Glomerular endothelial cell (primary cell): ENCODE measurements around the gene HOXA11. TPM values are rescaled to one million over a fixed set of nuclear protein-coding genes. Genes with fewer than 3 reads are reported as not detected.

ENCODE experiments used
- DNase-seq: peaks from one replicate; pipeline ENCODE4 v3.0.0-alpha.2; 2011; ENCODE audit warnings: low read depth, low spot score; ENCODE audit errors: extremely low read depth
- total RNA-seq: library from RNA; depleted of rRNA; stranded (reverse); fragments of >200 nt; gene quantifications from 2 replicates; pipeline ENCODE4 v1.2.3, GENCODE V29; 2015

HOXA11 gene
- total RNA-seq, 1 donor from 2014 or later, result 2.0 TPM

DNA sequence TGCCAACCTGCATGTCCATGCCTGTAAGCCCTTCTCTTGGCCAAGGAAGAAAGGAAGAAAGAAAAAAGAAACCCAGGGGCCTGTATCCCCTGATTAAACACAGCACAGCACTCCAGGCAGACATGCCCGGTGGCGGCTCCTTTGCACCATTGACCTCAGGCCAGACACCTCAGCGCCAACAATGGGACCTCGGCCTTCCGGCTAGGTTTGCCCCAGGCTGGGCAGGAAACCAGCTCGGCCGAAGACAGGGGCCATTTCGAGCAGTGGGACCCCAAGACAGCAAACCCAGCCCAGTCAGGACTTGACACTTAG, 13.8 kb downstream of the HOXA11 start:
- no peak for DNase-seq

DNA sequence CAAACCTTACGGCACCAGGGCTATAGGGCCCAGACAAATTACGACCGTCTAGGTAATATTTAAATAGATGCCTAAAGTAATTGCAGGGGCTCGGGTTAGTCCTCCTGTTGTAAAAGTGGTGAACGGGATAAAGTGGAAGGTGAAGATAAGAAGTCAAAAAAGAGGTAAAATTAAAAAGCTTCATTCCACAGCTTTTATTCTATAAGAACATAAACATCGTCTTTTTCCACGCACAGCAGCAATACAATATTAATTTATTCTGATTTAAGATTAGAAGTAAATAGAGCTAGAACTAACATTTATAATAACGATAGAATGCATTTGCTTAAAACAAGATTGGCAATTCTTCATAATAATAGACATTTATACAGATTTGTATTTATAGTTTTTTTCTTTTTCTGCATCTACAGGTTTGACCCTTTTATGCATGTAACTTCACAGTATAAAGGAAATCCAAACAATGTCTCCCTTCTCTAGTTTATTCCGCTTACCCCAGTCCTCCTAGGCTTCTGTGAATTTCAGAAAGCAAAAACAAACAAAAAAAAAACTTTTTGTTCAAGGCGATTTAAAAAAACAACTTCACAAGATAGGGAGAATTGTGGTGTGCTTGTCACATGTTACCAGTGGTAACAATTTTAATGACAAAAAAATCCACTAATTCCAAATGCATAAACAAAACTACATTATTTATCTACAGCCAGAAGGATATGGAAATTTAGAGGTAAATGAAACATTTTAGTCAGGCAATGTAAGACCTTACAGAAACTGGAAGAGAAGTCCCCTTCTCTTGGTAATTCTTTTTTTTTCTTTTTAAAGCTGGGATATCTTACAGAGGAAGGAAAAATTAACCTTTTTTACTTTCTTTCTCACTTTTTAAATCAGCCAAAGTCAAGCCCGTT, 14.4 kb downstream of the HOXA11 start:
- no peak for DNase-seq

DNA sequence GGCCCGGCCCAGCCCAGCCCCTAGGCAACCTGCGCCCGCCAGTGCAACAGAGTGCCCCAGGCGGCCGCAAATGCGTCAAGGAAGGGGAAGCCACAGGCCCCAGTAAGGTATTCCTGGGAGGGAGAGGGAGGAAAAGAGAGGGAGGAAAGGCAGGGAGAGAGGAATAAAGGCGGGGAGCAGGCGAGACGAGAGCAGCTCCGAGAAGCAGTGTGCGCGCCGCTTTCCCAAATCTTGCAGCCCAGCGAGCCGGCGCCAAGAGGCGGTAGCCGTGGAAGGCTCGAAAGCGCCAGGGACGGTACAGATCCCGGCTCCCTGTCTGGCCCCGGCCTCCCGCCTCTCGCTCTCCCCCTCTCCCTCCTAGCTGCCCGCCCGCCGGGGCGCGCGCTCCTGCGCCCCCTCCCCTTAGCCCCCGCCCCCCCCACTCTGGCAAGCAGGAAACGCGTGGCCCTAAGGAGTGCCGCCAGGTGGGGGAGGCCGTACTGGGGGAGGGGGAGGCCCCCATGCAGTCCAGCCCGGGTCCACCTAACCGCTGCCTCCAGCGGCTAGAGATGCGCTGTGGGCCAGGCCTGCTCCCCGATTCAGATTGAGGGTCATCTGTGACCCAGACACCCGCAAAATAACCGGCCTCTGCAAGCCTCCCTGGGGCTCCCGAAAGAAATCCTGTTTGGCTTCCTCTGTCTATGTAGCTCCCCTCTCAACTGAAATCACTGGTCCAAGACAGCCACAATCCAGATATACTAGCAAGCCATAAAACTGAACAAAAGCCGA, 15.2 kb downstream of the HOXA11 start:
- DNase-seq, result no peak

DNA sequence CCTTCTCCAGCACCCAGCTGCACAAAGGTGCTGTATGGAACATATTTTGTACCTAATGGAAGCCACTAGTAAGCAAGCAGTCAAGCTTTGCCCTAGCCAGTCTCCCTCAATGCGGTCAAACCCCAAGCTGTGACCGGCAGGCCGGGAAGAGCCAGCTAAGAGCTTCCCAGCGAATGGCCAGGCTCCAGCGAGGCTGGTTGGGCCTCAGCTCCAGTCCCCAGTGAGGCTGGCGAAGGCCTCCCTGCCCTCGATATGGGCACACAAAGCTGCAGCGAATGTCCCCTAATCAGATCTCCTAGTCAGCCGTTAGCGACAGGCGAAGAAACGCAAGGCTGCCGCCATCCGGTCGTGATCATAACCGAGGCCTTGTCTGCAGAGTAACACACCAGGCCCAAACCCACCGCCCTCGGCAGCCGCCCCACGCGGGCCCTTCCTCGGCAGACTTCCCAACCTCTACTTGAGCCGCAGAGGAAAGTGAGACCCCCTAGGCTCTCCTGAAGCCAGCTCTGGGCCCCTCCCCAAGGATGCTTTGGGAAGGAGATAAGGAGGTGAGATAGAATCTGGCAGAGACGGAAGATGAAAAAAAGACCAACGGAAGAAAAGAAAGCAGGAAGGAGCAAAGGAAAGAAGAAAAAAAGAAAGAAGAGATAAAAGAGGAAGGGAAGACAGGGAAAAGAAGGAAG, 16.6 kb downstream of the HOXA11 start:
- no peak for DNase-seq

DNA sequence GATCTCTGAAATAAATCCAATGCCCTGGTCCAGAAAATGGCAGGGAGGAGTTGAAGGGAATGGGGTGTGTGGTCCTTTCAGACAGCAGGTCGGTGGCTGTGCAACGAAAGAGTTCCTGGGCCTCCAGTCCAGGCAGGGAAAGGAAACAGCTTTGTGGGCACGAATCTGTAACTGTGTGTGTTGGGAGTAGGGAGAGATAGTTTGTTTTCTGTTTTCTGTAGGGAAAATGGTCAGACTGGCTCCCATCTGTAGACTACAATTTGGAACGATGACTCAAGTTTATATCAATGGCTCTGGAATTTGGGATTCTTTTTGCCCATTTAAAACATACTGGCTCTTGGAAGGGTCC, 17.1 kb downstream of the HOXA11 start:
- no peak for DNase-seq

DNA sequence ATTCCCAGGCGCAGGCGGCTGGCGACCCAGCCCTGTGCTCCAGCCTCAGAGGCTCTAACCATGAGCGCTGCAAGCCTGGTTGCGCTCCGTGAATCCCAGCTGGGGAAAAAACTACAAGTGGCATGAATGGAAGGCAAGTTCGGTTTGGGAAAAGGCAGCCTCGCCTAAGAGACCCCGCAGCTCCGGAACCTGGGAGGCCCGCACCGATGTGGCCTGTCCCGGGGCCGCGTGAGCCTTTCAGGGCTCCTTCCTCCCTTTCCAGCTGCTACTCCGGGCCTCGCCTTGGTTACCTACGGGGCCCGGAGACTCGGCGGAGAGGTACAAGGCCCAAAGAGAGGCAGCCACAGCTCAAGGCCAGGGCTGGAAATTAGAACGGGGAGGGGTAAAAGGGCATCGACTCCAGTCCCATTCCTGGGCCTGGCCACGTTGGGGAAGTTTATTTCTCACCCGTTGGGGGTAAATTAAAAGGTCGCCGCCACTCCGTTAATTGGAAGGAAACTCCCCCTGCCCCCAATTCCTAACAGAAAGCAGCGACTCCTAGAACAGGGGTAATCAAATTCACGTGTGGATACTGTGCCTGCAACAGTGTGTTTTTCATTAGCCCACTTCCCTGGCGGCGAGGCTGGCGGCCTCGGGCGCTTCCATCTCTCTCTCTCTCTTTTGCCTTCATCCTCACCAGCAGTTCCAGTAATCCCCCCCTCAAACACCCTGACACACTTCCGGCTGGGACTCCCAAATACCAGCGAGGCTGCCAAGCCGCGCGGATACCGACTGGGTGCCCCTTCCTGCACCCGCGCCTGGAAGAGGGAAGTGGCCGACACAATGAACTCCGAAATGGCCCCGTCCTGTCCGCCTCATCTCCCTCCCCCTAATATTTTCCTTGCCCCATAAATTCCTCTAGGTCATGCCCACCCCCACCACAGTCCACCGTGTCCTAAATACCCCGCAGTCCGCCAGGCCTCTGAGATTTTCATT, 18.2 kb downstream of the HOXA11 start:
- no peak for DNase-seq

DNA sequence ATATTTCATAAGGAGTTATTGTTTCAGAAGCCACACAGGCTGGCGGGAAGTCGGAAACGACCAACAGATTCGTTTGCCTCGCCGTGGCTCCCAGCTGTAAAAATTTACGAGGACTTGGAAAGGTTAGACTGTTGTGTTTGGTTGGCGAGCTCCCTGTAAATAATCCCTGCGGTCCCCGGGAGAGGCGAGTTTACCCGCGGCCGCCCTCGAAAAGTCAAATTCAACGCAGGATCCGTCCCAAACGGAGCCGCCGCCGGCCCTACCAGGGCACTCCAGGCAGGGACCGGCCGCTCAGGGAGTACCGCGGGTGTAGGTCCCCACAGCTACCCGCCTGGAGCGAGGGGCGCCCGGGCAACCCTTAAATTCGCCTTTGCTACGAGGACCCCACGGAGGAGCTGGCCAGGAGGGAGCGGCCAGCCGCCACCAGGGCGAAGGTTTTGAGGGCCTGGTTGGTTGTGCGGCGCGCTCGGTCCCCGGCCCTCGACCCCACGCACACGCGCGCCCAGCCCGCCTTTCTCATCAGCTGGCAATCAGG, 19.0 kb downstream of the HOXA11 start:
- DNase-seq, result no peak

DNA sequence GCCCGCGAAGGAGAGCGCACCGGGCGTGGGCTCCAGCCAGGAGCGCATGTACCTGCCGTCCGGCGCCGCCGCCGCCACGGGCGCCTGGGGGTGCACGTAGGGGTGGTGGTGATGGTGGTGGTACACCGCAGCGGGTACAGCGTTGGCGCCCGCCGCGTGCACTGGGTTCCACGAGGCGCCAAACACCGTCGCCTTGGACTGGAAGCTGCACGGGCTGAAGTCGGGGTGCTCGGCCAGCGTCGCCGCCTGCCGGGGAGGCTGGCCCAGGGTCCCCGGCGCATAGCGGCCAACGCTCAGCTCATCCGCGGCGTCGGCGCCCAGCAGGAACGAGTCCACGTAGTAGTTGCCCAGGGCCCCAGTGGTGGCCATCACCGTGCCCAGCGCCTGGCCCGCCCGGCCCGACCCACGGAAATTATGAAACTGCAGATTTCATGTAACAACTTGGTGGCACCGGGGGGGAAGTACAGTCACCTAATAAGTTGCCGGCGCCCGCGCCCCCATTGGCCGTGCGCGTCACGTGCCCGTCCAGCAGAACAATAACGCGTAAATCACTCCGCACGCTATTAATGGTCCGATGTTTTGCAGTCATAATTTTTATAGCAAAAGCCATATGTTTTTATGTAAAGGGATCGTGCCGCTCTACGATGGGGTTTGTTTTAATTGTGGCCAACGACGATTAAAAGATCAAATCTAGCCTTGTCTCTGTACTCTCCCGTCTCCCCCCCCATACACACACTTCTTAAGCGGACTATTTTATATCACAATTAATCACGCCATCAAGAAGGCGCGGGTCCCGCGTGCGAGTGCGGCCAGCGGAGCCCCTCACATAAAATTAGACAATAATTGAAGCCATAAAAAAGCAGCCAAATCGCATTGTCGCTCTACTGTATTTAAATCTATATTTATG, 19.7 kb downstream of the HOXA11 start, which contains the start of gene HOXA9:
TSS of gene HOXA9 (minus strand) at position 449 of the 907 bp plus-strand sequence. CDS start at position 369, 80 bp downstream.
- peak; percentile 75 for DNase-seq

DNA sequence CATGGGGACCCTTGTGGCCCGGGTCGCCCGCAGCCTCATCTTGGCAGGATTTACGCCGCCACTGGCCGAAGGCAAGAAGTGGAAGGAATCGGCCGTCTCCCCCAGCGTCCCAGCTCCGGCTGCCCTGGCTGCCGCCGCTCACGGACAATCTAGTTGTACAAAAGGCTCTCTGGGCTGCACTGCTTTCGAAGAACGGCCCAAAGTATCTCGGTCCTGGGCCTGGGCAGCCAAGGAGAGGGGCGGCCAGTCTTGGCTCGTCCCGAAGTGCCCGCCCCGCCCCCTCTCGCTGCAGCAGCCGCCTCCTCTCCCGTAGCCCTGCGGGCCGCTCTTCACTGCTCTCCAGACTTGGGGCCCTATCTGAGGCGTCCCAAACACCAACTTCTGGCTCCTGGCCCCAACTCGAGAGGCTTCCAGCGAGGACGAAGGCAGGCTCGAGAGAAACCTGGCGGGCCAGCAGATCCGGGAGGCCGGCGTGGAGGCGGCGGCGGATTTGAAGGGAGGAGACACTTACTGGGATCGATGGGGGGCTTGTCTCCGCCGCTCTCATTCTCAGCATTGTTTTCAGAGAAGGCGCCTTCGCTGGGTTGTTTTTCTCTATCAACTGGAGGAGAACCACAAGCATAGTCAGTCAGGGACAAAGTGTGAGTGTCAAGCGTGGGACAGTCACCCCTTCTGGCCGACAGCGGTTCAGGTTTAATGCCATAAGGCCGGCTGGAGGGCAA, 20.5 kb downstream of the HOXA11 start:
- DNase-seq, result no peak

DNA sequence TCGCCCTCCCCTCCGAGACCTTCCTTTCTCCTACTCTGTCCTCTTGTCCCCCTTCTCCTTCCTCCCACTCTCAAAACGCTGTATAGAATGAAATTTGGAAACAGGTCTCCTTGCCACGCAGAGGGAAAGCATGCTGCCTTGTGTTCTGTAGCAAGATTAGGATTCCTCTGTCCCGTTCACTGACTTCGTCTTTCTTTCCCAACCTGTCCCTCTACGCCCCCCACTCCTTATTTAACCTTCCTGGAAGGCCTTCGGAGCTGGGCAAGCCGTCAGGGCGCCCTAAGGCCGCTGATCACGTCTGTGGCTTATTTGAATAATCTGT, 21.0 kb downstream of the HOXA11 start:
- DNase-seq, result no peak

DNA sequence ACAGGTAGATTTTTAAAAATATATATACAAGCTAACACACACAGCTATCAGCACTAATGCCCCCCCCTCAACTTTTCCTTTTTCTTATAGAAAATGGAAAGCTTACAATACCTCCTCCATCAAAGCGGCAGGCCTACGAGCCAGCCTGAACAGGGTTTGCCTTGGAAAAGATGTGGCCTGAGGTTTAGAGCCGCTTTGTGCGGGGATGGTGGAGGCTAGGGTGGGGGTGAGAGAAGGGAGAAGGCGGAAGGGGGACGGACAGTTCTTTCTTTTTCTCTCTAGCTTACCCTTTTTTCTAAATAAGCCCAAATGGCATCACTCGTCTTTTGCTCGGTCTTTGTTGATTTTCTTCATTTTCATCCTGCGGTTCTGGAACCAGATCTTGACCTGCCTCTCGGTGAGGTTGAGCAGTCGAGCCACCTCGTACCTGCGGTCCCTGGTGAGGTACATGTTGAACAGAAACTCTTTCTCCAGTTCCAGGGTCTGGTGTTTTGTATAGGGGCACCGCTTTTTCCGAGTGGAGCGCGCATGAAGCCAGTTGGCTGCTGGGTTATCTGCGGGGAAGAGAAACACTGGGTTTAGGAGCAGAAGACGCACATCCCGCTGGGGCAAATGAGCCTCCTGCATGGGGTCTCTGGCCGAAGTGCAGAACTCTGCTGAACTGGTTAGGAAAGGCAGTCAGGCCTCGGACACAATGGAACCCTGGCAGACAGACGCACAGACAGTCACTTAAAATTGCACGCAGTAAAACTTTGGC, 21.6 kb downstream of the HOXA11 start:
- DNase-seq, result no peak

DNA sequence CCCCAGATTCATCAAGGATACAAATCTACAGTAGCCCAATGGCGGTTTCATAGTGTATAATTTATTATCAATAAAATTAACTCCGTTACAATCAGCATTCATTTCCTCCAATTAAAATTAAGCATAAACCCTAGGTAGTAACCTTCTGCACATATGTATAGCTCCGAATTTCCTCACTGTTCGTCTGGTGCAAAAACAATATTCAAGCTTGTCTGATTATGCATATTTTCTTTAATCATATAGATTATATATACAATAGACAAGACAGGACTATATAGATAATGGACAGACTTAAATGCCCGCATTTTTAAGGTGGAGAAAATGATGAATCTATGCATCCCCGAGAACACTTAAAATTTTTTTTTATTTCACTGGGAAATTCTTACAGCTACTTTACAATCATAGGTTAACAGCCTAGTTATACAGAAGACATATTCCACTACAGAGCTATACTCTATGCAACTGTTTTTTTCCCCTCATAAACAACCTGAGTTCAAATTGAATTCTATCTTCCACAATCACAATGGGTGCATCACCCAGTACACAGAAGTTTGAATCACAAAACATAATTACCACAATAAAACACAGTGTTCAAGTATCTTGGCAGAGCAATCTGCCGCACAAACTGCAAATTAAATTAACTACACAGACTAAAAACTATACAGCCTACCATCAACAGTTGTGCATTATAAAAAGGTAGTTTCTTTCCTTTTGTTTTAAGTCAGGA, 22.3 kb downstream of the HOXA11 start:
- DNase-seq, result no peak

DNA sequence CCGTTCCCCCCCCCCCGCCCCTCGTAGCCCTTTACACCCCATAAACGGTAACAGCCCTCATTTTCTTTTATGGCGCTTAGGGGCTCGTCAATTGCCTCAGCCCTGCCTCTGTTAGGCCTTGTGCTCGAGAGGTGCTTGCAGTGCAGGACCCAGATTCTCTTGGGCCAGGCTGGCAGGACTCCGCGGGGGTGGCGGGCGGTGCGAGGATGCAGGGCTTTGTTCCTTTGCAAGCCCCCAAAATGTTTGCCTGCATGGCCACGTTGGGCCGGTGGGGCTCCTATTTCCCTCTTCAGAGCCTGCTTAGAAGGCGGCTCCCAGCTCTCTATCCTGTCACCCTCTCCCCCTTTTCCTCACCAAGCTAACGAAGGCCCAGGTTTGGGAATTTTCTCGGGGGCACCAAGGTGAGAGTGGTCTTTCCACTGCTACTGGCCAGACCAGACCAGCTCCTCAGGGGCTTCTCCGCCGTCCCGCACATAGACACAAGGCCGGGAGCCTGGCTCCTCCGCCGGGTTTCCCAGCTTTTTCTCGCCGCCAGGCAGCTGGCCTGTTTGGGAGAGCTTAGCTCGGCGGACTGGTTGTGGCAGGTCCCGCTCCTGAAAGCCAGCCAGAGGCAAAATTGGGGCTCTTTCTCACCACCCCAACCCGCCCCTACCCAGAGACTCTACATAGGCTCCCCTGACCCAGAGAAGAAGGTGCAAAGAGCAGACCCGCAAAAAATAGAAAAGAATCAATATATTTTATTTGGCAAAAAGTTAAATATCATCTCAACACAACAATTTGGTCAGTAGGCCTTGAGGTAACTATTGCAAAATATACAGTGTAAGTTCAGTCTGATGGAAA, 23.1 kb downstream of the HOXA11 start:
- no peak for DNase-seq

DNA sequence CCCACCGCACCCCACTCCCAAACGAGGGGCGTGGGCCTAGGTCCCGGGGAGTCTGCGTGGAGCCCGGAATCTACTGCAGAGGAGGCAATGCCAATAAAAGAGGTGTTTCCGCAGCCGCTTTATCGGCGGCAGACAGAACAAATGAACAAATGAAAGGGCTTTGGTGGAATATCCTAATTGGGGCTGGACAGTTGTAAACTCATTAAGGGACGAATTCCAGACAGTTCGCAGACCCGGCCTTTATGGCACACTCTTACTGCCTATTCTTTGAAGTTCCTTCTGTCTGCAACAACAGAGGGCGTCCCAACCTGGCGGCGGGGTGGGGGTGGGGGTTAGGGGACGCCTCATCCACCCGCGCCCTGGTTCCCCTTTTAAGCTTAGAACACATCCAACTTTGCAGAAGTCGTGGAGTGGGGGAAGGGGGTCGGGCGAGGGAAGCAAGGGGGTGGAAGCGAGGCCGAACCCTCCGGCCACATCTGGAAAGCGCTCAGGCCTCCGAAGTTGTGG, 23.8 kb downstream of the HOXA11 start:
- DNase-seq, result no peak

DNA sequence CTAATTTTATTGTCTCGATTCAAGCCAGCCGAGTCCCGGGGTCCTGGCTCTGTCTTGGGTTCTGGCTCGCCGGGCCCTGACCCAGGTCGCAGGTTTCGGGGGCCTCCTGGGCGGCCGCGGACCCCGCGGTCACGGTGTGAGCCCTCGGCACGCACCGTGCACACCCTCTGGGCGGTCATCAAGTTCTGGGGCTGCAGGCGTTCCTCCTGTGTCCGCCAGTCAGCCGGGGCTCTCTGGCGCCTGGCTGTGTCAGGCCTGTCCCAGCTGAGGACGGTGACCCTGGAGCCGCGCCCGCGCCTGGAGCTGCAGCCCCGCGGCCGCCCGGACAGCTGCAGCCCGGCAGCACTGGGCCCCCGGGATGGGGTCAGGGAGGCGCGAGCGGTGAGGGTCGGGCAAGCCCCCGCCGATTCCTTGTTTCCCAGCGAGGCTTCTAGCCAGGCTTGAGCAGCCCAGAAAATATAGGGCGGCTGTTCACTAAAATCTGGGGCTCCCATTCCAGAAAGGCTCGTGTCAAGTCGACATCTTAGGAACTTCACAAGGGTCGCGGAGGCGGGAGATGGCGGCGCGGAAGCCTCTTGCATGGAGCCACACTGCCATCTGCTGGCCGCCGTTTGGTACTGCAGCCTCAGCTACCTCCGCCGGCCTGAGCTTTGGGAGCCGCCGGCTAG, 24.4 kb downstream of the HOXA11 start:
- no peak for DNase-seq

DNA sequence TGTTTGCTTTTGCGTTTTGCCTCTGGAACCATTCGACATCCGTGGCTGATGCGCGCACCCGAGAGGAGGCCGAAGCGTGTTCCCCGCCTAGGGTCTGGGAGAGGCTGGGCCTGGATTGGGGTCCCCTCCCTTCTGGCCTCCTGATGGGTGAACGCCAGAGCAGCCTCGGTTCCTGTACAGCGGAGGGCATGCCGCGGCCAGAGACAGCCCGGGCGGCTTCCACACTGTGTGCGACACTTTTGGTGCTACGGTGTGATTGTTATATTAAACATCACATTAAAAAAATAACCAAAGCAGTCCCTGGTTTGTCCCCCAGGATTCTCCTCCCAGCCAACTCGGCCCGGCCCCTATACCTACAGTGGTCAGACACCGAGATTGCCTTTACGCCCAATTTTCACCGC, 24.9 kb downstream of the HOXA11 start:
- DNase-seq, result no peak
